HEK293T (cell line): ENCODE results near the gene CPT1B.
"Not testable (repeated sequence)": the region's sequence is repeated elsewhere in the genome, so short reads cannot be mapped to it uniquely, and the experiment has no call there.

ENCODE experiments used
- CTCF ChIA-PET: fragments of 350-600 bp; formaldehyde crosslinking; extraction: SDS; loops from one replicate; lab custom pipeline; 2021; ENCODE audit warnings: antibody characterized with exemption, inconsistent platforms; lab: Yijun Ruan, JAX
- POLR2A ChIA-PET: fragments of 350-600 bp; formaldehyde crosslinking; extraction: SDS; loops from one replicate; lab custom pipeline; 2020; ENCODE audit warnings: antibody characterized with exemption, inconsistent platforms; lab: Yijun Ruan, JAX
- DNase-seq: peaks from one replicate; pipeline ENCODE4 v3.0.0; 2012; ENCODE audit warnings: mixed read lengths; ENCODE audit errors: extremely low spot score
- ARNT ChIP-seq: fragments of 450-650 bp; IDR thresholded peaks from 2 replicates; pipeline ENCODE4 v1.6.1; 2017; ENCODE audit warnings: mild to moderate bottlenecking
- BHLHE40 ChIP-seq: fragments of 450-650 bp; IDR thresholded peaks from 2 replicates; pipeline ENCODE4 v1.6.1; 2016; ENCODE audit warnings: mild to moderate bottlenecking, moderate library complexity, borderline replicate concordance
- CTBP1 ChIP-seq: fragments of 450-650 bp; IDR thresholded peaks from 2 replicates; pipeline ENCODE4 v1.6.1; 2016; ENCODE audit warnings: borderline replicate concordance
- ELF4 ChIP-seq: fragments of 450-650 bp; IDR thresholded peaks from 2 replicates; pipeline ENCODE4 v1.6.1; 2017; ENCODE audit warnings: antibody characterized with exemption
- FOXA1 ChIP-seq: fragments of 450-650 bp; IDR thresholded peaks from 2 replicates; pipeline ENCODE4 v1.6.1; 2016; ENCODE audit warnings: mild to moderate bottlenecking
- FOXK2 ChIP-seq: fragments of 450-650 bp; IDR thresholded peaks from 2 replicates; pipeline ENCODE4 v1.6.1; 2016; ENCODE audit warnings: mild to moderate bottlenecking
- FOXM1 ChIP-seq: fragments of 450-650 bp; IDR thresholded peaks from 2 replicates; pipeline ENCODE4 v1.6.1; 2017; ENCODE audit warnings: mild to moderate bottlenecking, borderline replicate concordance
- HDGF ChIP-seq: fragments of 450-650 bp; IDR thresholded peaks from 2 replicates; pipeline ENCODE4 v1.6.1; 2017; ENCODE audit warnings: antibody characterized with exemption, borderline replicate concordance
- L3MBTL2 ChIP-seq: fragments of 450-650 bp; conservative IDR thresholded peaks from 2 replicates; pipeline ENCODE4 v1.6.1; 2016; ENCODE audit warnings: mild to moderate bottlenecking
- LEF1 ChIP-seq: fragments of 450-650 bp; IDR thresholded peaks from 2 replicates; pipeline ENCODE4 v1.6.1; 2017; ENCODE audit warnings: mild to moderate bottlenecking, borderline replicate concordance
- NFRKB ChIP-seq: fragments of 450-650 bp; IDR thresholded peaks from 2 replicates; pipeline ENCODE4 v1.6.1; 2016; ENCODE audit warnings: mild to moderate bottlenecking, moderate library complexity
- SP1 ChIP-seq: fragments of 450-650 bp; IDR thresholded peaks from 2 replicates; pipeline ENCODE4 v1.6.1; 2017
- SUZ12 ChIP-seq: fragments of 450-650 bp; IDR thresholded peaks from 2 replicates; pipeline ENCODE4 v1.6.1; 2016; ENCODE audit warnings: mild to moderate bottlenecking
- TARDBP ChIP-seq: fragments of 450-650 bp; IDR thresholded peaks from 2 replicates; pipeline ENCODE4 v1.6.1; 2016
- ZNF384 ChIP-seq: fragments of 450-650 bp; IDR thresholded peaks from 2 replicates; pipeline ENCODE4 v1.6.1; 2016
- TF ChIP-seq, protein P1 (sequence below): fragments of 450-650 bp; IDR thresholded peaks from 2 replicates; pipeline ENCODE4 v1.6.1; 2016

Gene CPT1B

GRCh38 chr22:50624347-50625130 is 46.3 kb upstream of the CPT1B start:
- TF ChIP-seq L3MBTL2 (no peak), BHLHE40 (no peak), SP1 (no peak), SUZ12 (no peak), TARDBP (no peak), FOXM1 (no peak), ZNF384 (no peak), ELF4 (no peak), CTBP1 (no peak), LEF1 (no peak), FOXA1 (no peak), ARNT (no peak), NFRKB (no peak), FOXK2 (no peak), HDGF (no peak)
- TF ChIP-seq, protein P1, sequence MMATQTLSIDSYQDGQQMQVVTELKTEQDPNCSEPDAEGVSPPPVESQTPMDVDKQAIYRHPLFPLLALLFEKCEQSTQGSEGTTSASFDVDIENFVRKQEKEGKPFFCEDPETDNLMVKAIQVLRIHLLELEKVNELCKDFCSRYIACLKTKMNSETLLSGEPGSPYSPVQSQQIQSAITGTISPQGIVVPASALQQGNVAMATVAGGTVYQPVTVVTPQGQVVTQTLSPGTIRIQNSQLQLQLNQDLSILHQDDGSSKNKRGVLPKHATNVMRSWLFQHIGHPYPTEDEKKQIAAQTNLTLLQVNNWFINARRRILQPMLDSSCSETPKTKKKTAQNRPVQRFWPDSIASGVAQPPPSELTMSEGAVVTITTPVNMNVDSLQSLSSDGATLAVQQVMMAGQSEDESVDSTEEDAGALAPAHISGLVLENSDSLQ = no peak
- ChIA-PET POLR2A (interaction anchor here (1.0 kb wide), 1 partner anchor 117 kb away, joined by 3 read pairs; the partner anchor contains the start of genes LMF2 and NCAPH2), CTCF (no interaction called here)
- DNase-seq = no peak

DNA sequence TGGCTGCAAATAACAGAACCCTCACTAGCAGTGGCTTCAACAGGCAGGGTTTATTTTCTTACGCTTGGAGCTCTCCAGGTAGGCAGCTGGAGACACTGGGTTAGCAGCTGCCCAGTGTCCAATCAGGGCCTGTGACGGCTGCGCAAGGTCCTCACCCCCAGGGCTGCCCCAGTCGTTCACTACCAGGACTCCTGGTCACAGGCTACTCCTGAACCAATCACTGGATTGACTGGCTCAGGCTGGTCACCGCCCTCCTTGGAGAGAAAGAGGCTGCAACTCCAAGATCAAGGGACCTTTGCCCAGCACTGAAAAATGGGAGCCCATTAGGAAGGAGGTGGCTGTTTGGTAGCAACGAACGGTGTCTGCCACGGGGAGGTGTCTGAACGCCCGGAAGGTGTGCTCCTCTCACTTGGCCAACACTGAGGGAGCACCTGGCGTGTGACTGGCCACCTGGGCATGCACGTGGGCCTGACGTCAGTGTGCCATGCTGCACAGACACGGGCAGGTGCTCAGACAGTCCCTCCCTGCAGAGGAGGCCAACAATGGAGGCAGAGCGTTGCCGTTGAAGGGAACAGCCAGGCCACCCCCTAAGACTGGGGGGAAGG is 44.6 kb upstream of the CPT1B start:
- POLR2A ChIA-PET = interaction anchor here (2.2 kb wide), 1 partner anchor 40 kb away, joined by 10 read pairs; the partner anchor contains the start of gene CHKB
- TF ChIP-seq HDGF (no peak), LEF1 (no peak), ELF4 (no peak), BHLHE40 (no peak), CTBP1 (no peak)
- CTCF ChIA-PET = interaction anchor here (0.7 kb wide), 1 partner anchor 42 kb away, joined by 4 read pairs; no protein-coding TSS in a partner anchor
- DNase-seq = no peak

GRCh38 chr22:50621948-50622722 is 43.9 kb upstream of the CPT1B start:
- ChIA-PET CTCF (interaction anchor here (0.7 to 2.2 kb wide), 4 partner anchors 16 to 59 kb away, joined by 4 to 10 read pairs (median 7); partner anchors contain the start of gene SYCE3), POLR2A (interaction anchor here (1.3 to 2.2 kb wide), 4 partner anchors 40 to 96 kb away, joined by 6 to 11 read pairs (median 8); partner anchors contain the start of genes CHKB, CPT1B and SCO2)
- no peak for TF ChIP-seq TARDBP
- no peak for DNase-seq

DNA sequence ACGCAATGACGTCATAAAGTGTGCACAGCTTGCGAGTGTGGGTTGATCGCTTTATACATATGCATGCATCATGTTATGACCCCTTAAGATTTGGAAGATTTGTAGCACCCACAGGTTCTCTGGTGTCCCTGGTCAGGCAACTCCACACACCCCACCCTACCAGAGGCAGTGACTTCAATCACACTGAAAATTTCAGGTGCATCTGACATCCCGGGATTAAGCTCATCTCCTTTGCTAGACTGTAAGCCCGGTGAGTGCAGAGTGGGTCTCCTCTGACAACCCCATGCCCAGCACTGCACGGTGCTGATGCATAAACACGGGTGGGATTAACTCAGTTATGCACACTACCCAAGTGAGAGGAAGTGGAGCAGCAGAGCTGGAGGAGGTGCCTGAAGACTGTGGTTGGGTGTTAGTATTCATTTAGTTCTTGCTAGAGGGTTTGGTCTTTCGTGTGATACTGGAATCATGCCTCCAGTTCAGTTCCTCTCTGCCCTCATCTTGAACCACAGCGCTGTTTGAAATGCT is 43.2 kb upstream of the CPT1B start:
- CTCF ChIA-PET = interaction anchor here (0.8 to 2.2 kb wide), 7 partner anchors 10 to 96 kb away, joined by 4 to 10 read pairs (median 6); partner anchors contain the start of genes SCO2 and SYCE3
- TF ChIP-seq BHLHE40 (no peak), HDGF (no peak)
- POLR2A ChIA-PET = interaction anchor here (1.0 to 2.2 kb wide), 6 partner anchors 9 to 96 kb away, joined by 3 to 11 read pairs (median 6); partner anchors contain the start of genes CHKB, CPT1B and SCO2
- DNase-seq = no peak

DNA sequence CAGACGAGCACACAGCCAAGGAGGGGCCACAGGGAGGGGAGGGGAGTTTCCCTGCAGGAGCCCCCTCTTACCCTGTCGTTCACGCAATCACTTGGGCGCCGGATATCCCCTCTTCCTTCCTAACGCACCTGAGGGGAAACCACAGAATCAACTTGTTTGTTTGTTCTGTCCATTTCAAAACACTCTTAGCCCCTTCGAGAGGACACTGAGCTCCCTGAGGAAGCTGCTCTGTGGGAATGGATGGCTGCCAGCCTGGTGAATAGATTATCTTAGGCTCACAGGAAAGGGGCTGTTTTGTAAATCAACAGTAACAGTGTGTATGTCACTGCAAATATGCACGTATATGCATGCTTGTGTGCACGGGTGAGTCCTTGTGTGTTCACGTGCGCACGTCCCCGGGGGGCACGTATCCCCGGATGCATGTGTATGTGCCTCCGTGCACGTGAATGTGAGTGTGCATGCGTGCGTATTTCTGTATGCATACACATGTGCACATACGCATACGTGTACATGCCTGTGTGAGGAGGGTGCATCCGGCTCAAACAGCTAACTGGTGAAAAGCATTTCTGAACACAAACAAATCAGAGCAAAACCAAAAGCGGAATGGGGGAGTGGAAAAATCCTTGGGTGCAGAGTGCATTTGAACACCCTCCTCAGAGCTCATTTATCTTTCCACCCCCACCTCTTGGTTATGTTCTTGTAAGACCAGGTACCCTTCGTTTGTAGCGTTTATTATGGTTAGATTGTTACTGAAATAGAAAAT is 42.5 kb upstream of the CPT1B start:
- peak; percentile 77 for DNase-seq
- TF ChIP-seq L3MBTL2 = peak; percentile 31; the same call in 1 of the 2 replicates
- TF ChIP-seq, protein P1 = no peak
- POLR2A ChIA-PET = interaction anchor here (0.7 to 2.2 kb wide), 8 partner anchors 8 to 95 kb away, joined by 3 to 11 read pairs (median 4); partner anchors contain the start of genes CHKB, CPT1B and SCO2
- CTCF ChIA-PET = interaction anchor here (0.6 to 2.2 kb wide), 17 partner anchors 9 to 494 kb away, joined by 3 to 10 read pairs (median 4); partner anchors contain the start of genes SCO2 and SYCE3

DNA sequence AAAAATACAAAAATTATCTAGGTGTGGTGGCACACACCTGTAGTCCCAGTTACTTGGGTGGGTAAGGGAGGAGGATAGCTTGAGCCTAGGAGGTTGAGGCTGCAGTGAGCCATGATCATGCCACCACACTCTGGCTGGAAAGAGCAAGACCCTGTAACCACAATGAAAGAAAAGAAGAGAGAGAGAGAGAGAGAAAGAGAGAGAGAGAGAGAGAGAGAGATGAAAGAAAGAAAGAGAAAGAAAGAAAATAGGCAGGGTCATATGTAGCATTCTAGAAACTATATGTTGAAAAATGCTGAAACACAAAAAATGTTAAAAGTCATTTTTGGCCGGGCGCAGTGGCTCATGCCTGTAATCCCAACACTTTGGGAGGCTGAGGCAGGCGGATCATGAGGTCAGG is 36.1 kb upstream of the CPT1B start:
- CTCF ChIA-PET, DNase-seq, POLR2A ChIA-PET: not testable (repeated sequence)
